ENCODE measurements around the gene PNPLA3.

GRCh38 chr22:43994006-43994405, 70.4 kb downstream of the PNPLA3 start:
- TF ChIP-seq, protein P1, sequence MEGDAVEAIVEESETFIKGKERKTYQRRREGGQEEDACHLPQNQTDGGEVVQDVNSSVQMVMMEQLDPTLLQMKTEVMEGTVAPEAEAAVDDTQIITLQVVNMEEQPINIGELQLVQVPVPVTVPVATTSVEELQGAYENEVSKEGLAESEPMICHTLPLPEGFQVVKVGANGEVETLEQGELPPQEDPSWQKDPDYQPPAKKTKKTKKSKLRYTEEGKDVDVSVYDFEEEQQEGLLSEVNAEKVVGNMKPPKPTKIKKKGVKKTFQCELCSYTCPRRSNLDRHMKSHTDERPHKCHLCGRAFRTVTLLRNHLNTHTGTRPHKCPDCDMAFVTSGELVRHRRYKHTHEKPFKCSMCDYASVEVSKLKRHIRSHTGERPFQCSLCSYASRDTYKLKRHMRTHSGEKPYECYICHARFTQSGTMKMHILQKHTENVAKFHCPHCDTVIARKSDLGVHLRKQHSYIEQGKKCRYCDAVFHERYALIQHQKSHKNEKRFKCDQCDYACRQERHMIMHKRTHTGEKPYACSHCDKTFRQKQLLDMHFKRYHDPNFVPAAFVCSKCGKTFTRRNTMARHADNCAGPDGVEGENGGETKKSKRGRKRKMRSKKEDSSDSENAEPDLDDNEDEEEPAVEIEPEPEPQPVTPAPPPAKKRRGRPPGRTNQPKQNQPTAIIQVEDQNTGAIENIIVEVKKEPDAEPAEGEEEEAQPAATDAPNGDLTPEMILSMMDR (IDR thresholded peaks at IDR 0.05; ENCODE audit: low read depth, low read length), result no peak
- no peak for TF ChIP-seq POLR2A (IDR thresholded peaks at IDR 0.05; ENCODE audit: extremely low read depth, insufficient read length)
- no peak for TF ChIP-seq MYC (IDR thresholded peaks at IDR 0.05; ENCODE audit: low read depth, low read length)
- no peak for TF ChIP-seq MAX (IDR thresholded peaks at IDR 0.05; ENCODE audit: low read depth, low read length)
